T-helper 1 cell treated with Interleukin-12 subunit alpha and Interleukin-12 subunit beta and Interleukin-4 antibody, amounts not matched to agents 30 μg/mL and 1 μg/mL, for 36 hours (primary cell): ENCODE measurements around the gene ZNF487.
"Not testable (repeated sequence)": the region's sequence is repeated elsewhere in the genome, so short reads cannot be mapped to it uniquely, and the experiment has no call there.

Experiments
- H3K27ac Mint-ChIP-seq: one replicate; pipeline ENCODE4 v1.8.0; 2021; ENCODE audit warnings: mild to moderate bottlenecking, mixed read lengths
- H3K27me3 Mint-ChIP-seq: one replicate; pipeline ENCODE4 v1.8.0; 2021; ENCODE audit warnings: low read depth, mixed read lengths
- H3K36me3 Mint-ChIP-seq: one replicate; pipeline ENCODE4 v1.8.0; 2021; ENCODE audit warnings: low read depth, mixed read lengths
- H3K4me1 Mint-ChIP-seq: one replicate; pipeline ENCODE4 v1.8.0; 2021; ENCODE audit warnings: low read depth, mixed read lengths
- H3K4me3 Mint-ChIP-seq: one replicate; pipeline ENCODE4 v1.8.0; 2021; ENCODE audit warnings: mild to moderate bottlenecking, moderate library complexity, mixed read lengths
- H3K9me3 Mint-ChIP-seq: one replicate; pipeline ENCODE4 v1.8.0; 2021; ENCODE audit warnings: mixed read lengths

The ZNF487 gene

DNA sequence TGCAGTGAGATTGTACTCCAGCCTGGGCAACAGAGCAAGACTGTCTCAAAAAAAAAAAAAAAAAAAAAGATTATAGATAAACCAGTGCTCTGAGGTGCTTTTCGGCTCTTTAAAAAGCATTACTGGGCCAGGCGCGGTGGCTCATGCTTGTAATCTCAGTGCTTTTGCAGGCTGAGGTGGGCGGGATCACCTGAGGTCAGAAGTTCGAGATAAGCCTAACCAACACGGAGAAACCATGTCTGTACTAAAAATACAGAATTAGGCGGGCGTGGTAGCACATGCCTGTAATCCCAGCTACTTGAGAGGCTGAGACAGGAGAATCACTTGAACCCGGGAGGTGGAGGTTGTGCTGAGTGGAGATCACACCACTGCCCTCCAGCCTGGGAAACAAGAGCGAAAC lies 21.4 kb upstream of the ZNF487 start:
- Mint-ChIP-seq H3K9me3 (no peaks in the 10 kb centered on the region), H3K36me3 (peaks cover 3% of the 10 kb centered on the region), H3K27me3 (no peaks in the 10 kb centered on the region), H3K4me1 (peaks cover 25% of the 10 kb centered on the region), H3K4me3 (no peak overlapping the region), H3K27ac (no peak overlapping the region)

DNA sequence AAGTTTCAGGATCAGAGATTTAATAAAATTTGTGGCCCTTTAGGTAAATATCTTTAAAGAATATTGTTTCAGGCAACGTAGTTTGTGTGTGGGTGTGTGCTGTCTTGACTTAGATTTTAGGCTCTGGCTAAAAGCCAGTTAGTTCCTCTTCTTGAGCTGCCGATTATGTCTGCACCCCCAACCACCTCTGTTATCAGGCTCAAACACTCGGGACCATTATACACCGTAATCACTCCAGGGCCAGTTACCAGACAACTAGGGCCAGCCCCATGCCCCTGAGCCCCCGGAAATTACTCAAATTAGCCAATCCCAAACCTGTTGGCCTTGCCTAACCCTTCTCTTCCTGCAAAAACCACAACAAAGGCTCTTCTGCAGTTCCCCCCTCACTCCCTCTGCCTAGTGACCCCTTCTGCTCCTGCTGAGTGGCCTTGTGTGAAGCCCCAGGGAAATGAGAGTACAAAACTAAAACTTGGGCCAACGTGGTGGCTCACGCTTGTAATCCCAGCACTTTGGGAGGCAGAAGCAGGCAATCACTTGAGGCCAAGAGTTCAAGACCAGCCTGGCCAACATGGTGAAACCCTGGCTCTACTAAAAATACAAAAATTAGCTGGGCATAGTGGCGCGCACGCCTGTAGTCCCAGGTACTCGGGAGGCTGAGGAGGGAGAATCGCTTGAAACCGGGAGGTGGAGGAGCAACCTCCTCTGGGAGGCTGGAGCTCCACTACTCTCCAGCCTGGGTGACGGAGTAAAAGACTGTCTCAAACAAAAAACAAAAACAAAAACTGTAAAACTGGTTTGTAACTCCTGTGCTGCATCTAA lies 18.8 kb upstream of the ZNF487 start:
- no peaks in the 10 kb centered on the region for H3K9me3 Mint-ChIP-seq
- no peaks in the 10 kb centered on the region for H3K27me3 Mint-ChIP-seq
- H3K4me1 Mint-ChIP-seq = peaks cover 33% of the 10 kb centered on the region
- peak overlapping the region; percentile 19 for H3K4me3 Mint-ChIP-seq
- no peaks in the 10 kb centered on the region for H3K36me3 Mint-ChIP-seq
- peak overlapping the region; percentile 86 for H3K27ac Mint-ChIP-seq

DNA sequence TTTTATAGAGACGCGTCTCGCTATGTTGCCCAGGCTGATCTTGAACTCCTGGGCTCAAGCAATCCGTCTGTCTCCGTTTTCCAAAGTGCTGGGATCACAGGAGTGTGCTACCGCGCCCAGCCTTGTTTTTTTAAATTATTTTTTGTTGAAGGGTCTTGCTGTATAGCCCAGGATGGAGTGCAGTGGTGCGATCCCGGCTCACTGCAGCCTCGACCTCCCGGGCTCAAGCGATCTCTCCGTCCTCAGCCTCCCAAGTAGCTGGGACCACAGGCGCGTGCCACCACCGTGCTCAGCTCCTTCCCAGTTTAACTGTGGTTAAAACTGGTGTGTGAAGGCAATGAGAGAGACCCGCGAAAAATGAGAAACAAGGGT lies 16.9 kb upstream of the ZNF487 start:
- no peaks in the 10 kb centered on the region for H3K27me3 Mint-ChIP-seq
- no peaks in the 10 kb centered on the region for H3K9me3 Mint-ChIP-seq
- peaks cover 33% of the 10 kb centered on the region for H3K4me1 Mint-ChIP-seq
- no peaks in the 10 kb centered on the region for H3K36me3 Mint-ChIP-seq
- H3K4me3 Mint-ChIP-seq = peak overlapping the region; percentile 66
- peak overlapping the region; percentile 91 for H3K27ac Mint-ChIP-seq

DNA sequence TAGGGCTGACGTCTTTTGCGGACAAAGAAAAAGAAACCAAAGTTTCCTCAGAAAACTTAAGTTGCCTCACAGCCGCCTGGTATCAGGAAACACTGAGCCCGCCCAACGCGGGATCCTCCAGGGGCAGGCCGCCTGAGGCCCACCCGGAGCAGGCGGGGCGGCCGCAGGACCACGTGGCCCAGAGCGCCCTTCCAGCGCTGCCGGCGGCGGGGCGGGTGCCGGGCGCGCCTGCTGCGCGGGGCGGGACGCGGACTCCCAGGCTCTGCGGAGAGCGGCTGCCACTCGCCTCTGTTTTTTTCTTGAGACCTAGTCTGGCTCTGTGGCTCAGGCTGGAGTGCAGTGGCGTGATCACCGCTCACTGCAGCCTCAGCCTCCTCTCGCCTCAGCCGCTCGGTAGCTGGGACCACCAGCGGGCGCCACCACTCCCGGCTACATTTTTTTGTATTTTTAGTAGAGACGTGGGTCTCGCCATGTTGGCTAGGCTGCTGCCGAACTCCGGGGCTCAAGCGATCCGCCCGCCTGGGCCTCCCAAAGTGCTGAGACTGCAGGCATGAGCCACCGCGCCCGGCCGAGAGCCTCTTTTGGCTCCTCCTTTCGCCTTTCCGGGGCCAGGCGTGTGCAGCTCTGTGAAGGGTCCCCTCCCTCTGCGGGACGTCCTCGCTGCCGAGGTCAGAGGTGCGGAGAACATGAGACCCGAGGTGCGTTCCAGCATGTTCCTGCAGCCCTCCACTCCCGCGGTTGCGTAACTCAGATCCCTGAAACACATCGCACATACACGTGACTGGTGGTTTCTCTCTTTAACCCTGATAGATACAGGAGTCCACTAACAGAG lies 16.3 kb upstream of the ZNF487 start:
- no peaks in the 10 kb centered on the region for H3K27me3 Mint-ChIP-seq
- no peaks in the 10 kb centered on the region for H3K9me3 Mint-ChIP-seq
- H3K4me3 Mint-ChIP-seq = peak overlapping the region; percentile 87
- H3K27ac Mint-ChIP-seq = peak overlapping the region; percentile 98
- H3K36me3 Mint-ChIP-seq = no peaks in the 10 kb centered on the region
- peaks cover 33% of the 10 kb centered on the region for H3K4me1 Mint-ChIP-seq

DNA sequence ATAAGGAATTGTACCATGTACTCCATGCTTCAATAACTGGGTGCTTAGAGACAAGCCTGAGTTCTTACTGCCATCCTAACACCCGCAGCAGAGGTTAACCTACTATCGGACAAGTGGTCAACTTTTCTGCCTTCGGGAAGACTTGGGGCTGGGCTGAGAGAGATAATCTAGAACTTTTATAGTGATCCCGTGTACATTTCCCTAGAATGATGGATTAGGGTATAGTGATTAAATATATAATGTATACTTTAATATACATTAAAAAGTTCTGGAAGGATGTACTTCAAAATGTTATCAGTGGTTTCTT lies 15.8 kb upstream of the ZNF487 start:
- Mint-ChIP-seq H3K36me3 (no peaks in the 10 kb centered on the region), H3K4me1 (peaks cover 38% of the 10 kb centered on the region), H3K27ac (peak overlapping the region; percentile 98), H3K4me3 (peak overlapping the region; percentile 87), H3K27me3 (no peaks in the 10 kb centered on the region), H3K9me3 (no peaks in the 10 kb centered on the region)

DNA sequence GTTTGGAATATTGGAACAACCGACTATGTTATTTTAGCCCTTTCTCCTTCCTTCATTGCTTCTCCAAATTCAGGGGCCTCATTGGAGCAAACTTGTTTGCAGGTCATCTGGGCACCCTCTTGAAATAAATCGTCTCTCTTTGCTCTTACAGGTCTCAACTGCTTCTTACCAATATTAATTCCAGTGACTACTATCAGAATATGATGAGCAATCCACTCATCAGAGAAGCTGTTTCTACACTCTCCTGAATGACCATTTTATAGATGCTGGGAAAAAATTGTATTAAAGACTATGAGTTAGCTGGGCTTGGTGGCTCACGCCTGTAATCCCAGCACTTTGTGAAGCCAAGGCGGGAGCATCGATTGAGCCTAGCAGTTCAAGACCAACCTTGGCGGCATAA lies 15.4 kb upstream of the ZNF487 start:
- Mint-ChIP-seq H3K4me1 (peaks cover 38% of the 10 kb centered on the region), H3K4me3 (peak overlapping the region; percentile 64), H3K27ac (peak overlapping the region; percentile 53), H3K36me3 (no peaks in the 10 kb centered on the region), H3K9me3 (no peaks in the 10 kb centered on the region), H3K27me3 (no peaks in the 10 kb centered on the region)

DNA sequence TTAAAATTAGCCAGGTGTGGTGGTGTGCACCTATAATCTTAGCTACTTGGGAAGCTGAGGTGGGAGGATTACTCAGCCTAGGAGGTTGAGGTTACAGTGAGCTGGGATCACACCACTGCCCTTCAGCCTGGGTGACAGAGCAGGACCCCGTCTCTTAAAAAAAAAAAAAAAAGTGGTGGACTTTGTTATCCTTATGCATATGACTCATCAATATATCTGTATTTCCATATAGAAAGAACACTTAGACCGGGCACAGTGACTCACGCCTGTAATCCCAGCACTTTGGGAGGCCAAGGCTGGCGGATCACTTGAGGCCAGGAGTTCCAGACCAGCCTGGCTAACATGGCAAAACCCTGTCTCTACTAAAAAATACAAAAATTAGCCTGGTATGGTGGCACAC lies 15.0 kb upstream of the ZNF487 start:
- H3K4me1 Mint-ChIP-seq = peaks cover 39% of the 10 kb centered on the region
- not testable (repeated sequence) for H3K27me3 Mint-ChIP-seq, H3K4me3 Mint-ChIP-seq, H3K27ac Mint-ChIP-seq, H3K9me3 Mint-ChIP-seq, H3K36me3 Mint-ChIP-seq

DNA sequence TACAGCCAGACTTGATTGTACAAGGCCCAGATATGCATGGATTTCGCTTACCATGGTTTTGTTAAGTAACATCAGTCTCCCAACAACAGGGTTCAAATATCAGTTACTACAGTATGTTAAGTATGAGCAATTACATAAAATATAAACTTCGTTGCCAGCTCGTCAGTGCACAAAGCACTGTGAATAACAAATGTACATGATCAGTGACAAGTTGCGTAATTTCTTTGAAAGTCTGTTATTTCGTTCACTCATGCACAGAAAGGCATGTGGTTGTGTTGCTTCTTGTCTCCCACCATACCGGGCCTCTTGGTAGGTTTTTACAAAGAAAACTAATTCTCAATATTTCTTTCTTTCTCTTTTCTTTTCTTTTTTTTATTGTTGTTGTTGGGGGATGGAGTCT lies 12.5 kb upstream of the ZNF487 start:
- Mint-ChIP-seq H3K27me3 (no peaks in the 10 kb centered on the region), H3K27ac (no peak overlapping the region), H3K9me3 (no peaks in the 10 kb centered on the region), H3K4me1 (peaks cover 28% of the 10 kb centered on the region), H3K36me3 (no peaks in the 10 kb centered on the region), H3K4me3 (no peak overlapping the region)

DNA sequence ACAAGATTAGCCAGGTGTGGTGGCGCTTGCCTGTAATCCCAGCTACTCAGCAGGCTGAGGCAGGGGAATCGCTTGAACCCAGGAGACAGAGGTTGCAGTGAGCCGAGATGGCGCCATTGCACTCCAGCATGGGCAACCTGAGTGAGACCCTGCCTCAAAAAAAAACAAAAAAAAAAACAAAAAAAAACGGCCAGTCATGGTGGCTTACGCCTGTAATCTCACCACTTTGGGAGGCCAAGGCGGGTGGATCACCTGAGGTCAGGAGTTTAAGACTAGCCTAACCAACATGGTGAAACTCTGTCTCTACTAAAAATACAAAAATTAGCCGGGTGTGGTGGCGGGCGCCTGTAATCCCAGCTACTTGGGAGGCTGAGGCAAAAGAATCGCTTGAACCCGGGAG lies 10.4 kb upstream of the ZNF487 start:
- not testable (repeated sequence) for H3K27me3 Mint-ChIP-seq, H3K27ac Mint-ChIP-seq, H3K9me3 Mint-ChIP-seq, H3K36me3 Mint-ChIP-seq, H3K4me3 Mint-ChIP-seq
- peaks cover 15% of the 10 kb centered on the region for H3K4me1 Mint-ChIP-seq

DNA sequence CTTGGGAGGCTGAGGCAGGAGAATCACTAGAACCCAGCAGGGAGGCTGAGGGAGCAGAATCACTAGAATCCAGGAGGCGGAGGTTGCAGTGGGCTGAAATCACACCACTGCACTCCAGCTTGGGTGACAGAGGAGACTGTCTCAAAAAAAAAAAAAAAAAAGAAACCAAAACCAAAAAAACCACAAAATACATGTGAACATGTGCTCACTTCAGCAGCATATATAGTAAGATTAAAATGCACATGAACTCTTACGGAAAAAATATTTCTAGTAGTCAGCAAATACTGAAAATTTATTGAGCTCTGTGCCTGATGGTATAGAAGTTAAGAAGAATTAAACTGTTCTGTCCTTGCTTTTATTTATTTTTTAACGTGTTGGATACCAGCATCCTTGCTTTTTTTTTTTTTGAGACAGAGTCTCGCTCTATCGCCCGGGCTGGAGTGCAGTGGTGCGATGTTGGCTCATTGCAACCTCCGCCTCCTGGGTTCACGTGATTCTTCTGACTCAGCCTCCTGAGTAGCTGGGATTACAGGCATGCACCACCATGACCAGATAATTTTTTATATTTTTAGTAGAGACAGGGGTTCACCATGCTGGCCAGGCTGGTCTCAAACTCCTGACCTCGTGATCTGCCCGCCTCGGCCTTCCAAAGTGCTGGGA lies 9.6 kb upstream of the ZNF487 start:
- H3K27me3 Mint-ChIP-seq = no peaks in the 10 kb centered on the region
- peak overlapping the region; percentile 44 for H3K4me3 Mint-ChIP-seq

DNA sequence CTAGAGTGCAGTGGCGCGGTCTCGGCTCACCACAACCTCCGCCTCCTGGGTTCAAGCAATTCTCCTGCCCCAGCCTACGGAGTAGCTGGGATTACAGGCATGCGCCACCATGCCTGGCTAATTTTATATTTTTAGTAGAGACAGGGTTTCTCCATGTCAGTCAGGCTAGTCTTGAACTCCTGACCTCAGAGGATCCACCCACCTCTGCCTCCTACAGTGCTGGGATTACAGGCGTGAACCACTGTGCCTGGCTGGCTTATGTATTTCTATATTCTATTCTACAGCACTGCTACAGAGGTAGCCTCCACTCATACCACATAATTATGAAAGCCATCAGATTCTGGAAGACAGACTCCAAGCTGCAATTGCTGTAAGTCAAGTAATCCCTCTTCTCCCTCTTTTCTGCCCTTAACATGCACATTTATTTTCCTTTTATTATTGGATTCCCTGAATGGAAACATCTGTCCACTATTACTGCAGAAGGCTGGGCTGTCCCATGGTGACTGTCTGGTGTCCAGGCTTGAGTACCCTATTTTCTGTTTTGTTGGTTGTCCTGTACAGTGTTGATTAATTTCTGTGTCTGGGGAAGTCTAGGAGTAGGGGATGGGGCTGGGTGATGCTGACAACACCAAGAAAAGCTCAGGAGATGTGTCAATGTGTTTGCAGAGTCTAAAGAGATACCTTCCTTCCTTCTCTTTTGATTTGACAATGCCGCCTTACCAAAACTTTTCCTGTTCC lies 5.8 kb upstream of the ZNF487 start:
- H3K4me3 Mint-ChIP-seq = no peak overlapping the region
- no peaks in the 10 kb centered on the region for H3K27me3 Mint-ChIP-seq
- H3K27ac Mint-ChIP-seq = no peak overlapping the region
- H3K9me3 Mint-ChIP-seq = no peaks in the 10 kb centered on the region
- H3K4me1 Mint-ChIP-seq = peaks cover 6% of the 10 kb centered on the region
- peaks cover 2% of the 10 kb centered on the region for H3K36me3 Mint-ChIP-seq

More for the DNA sequence above, 9.6 kb upstream of the ZNF487 start:
- peak overlapping the region; percentile 59 for H3K27ac Mint-ChIP-seq
- H3K4me1 Mint-ChIP-seq = peaks cover 11% of the 10 kb centered on the region
- no peaks in the 10 kb centered on the region for H3K9me3 Mint-ChIP-seq
- no peaks in the 10 kb centered on the region for H3K36me3 Mint-ChIP-seq

DNA sequence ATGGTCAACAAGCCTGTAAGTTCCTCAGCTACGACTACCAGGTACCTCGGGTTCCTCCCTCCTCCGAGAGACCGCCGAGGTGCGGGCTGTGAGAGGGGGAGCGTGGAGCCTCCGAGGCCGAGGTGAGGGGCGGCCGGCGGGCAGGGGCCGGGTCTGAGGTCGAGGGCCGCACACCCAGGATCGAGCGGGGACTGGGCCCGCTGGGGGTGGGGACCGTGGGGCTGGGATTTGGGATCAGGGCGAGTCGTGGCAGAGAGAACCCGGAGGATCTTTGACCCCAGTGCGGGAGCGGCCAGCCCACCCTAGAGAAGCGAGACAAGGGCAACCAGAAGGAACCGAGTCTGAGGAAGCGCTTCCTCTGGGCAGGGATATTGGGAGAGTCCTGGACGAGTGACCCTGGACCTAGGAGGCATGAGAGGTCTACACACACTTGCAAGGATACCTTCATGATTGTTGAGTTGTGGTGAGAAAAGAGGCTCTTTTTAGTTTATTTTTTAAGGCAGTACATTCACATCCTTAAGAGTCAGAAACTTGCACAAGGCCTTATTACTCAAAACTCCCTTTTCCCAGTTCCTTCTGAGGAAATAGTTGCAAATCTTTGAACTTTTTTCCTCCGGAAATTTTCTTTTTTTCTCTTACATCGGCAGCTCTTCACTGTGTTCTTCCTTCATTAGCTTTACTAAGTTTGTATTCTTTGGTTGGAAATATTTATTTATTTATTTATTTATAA lies 395 bp downstream of the ZNF487 start:
- peak overlapping the region; percentile 71 for H3K4me3 Mint-ChIP-seq
- H3K9me3 Mint-ChIP-seq = no peaks in the 10 kb centered on the region
- peak overlapping the region; percentile 79 for H3K27ac Mint-ChIP-seq
- H3K4me1 Mint-ChIP-seq = peaks cover 6% of the 10 kb centered on the region
- peaks cover 6% of the 10 kb centered on the region for H3K36me3 Mint-ChIP-seq
- H3K27me3 Mint-ChIP-seq = no peaks in the 10 kb centered on the region

DNA sequence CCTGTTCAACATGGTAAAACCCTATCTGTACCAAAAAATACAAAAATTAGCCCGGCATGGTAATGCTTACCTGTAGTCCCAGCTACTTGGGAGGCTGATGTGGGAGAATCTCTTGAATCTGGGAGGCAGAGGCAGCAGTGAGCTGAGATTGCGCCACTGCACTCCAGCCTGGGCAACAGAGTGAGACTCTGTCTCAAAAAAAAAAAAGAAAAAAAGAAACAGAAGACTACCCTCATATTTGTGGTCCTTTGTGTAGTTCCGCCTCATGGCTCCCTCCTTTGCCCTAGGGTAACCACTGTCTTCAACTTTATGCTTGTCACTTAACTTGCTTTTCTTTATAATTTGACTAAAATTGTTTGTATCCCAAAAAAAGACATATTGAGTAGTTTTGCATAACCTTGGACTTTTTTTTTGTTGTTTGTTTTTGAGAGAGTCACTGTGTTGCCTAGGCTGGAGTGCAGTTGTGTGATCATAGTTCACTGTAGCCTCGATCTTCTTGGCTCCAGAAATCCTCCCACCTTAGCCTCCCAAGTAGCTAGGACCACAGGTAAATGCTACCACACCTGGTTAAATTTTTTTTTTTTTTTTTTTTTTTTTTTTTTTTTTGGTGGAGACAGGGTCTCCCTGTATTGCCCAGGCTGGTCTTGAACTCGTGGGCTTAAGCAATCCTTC lies 3.7 kb downstream of the ZNF487 start:
- Mint-ChIP-seq H3K9me3 (peaks cover 8% of the 10 kb centered on the region), H3K36me3 (peaks cover 11% of the 10 kb centered on the region), H3K27me3 (no peaks in the 10 kb centered on the region), H3K27ac (no peak overlapping the region), H3K4me3 (no peak overlapping the region), H3K4me1 (peaks cover 19% of the 10 kb centered on the region)
